ENCODE data around the gene HMGN1.

The HMGN1 gene

DNA sequence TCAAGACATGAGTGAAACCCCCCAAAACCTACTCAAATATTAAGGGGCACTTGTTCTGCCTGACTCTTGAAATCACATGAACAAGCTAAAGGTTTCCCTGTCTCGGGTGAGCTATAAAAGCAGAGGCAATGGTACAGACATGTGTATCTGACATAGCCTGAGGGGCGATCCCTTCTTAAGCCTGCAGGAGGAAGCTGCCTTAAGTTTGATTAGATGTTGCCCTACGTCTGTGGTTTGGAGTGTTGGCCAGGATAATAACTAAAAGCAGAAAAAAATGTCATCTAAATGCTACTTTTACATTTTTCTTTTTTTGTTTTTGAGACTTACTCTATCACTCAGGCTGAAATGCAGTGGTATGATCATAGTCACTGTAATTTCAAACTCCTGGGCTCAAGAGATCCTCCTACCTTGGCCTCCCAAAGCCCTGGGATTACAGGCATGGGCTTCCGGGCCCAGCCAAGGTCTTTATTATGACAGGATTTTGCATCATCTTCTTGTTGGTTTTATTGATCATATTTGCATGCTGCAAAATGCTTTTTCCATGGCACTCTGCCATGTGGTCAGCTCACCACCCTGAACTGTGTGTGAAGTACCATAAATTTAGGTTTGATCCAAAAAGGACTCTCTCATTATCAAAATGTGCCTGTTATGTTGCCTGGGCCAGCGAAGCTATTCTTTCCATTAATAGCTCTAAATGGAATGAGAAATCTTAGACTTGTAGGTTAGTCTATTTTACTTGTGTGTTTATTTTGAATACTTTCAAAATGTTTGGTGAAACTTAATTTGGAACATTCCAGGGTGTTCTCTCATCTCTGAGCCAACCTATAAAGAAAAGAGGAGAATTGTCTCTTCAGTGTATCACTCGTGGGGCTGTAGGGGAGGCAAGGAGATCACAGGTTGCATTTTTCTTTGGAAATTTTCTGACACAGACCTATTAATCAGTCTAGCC, 15.0 kb upstream of the HMGN1 start:
- TF ChIP-seq, protein P1, sequence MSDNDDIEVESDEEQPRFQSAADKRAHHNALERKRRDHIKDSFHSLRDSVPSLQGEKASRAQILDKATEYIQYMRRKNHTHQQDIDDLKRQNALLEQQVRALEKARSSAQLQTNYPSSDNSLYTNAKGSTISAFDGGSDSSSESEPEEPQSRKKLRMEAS (IDR thresholded peaks at IDR 0.05; ENCODE audit: low read depth, low read length) = no peak
- TF ChIP-seq MYC (IDR thresholded peaks at IDR 0.05; ENCODE audit: low read depth, low read length) (no peak), POLR2A (IDR thresholded peaks at IDR 0.05; ENCODE audit: extremely low read depth, insufficient read length) (no peak)
- TF ChIP-seq, protein P2, sequence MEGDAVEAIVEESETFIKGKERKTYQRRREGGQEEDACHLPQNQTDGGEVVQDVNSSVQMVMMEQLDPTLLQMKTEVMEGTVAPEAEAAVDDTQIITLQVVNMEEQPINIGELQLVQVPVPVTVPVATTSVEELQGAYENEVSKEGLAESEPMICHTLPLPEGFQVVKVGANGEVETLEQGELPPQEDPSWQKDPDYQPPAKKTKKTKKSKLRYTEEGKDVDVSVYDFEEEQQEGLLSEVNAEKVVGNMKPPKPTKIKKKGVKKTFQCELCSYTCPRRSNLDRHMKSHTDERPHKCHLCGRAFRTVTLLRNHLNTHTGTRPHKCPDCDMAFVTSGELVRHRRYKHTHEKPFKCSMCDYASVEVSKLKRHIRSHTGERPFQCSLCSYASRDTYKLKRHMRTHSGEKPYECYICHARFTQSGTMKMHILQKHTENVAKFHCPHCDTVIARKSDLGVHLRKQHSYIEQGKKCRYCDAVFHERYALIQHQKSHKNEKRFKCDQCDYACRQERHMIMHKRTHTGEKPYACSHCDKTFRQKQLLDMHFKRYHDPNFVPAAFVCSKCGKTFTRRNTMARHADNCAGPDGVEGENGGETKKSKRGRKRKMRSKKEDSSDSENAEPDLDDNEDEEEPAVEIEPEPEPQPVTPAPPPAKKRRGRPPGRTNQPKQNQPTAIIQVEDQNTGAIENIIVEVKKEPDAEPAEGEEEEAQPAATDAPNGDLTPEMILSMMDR (IDR thresholded peaks at IDR 0.05; ENCODE audit: low read depth, low read length) = no peak
- DNase-seq (ENCODE audit: low read depth) = peak; percentile 42
- H3K4me3 ChIP-seq (ENCODE audit: low read depth, low read length) = no peak overlapping the region

- no peak for DNase-seq (ENCODE audit: low read depth)
- H3K4me3 ChIP-seq (ENCODE audit: low read depth, low read length) = no peak overlapping the region
- TF ChIP-seq, protein P2 (IDR thresholded peaks at IDR 0.05; ENCODE audit: low read depth, low read length) = no peak
- TF ChIP-seq MYC (IDR thresholded peaks at IDR 0.05; ENCODE audit: low read depth, low read length) (no peak), POLR2A (IDR thresholded peaks at IDR 0.05; ENCODE audit: extremely low read depth, insufficient read length) (no peak)
- TF ChIP-seq, protein P1 (IDR thresholded peaks at IDR 0.05; ENCODE audit: low read depth, low read length) = no peak
Measured at GRCh38 chr21:39362733-39363132, 13.8 kb upstream of the HMGN1 start.

GRCh38 chr21:39359382-39359781, 10.5 kb upstream of the HMGN1 start:
- TF ChIP-seq POLR2A (IDR thresholded peaks at IDR 0.05; ENCODE audit: extremely low read depth, insufficient read length) (no peak), MYC (IDR thresholded peaks at IDR 0.05; ENCODE audit: low read depth, low read length) (no peak)
- TF ChIP-seq, protein P1 (IDR thresholded peaks at IDR 0.05; ENCODE audit: low read depth, low read length) = no peak
- TF ChIP-seq, protein P2 (IDR thresholded peaks at IDR 0.05; ENCODE audit: low read depth, low read length) = no peak
- DNase-seq (ENCODE audit: low read depth) = no peak

DNA sequence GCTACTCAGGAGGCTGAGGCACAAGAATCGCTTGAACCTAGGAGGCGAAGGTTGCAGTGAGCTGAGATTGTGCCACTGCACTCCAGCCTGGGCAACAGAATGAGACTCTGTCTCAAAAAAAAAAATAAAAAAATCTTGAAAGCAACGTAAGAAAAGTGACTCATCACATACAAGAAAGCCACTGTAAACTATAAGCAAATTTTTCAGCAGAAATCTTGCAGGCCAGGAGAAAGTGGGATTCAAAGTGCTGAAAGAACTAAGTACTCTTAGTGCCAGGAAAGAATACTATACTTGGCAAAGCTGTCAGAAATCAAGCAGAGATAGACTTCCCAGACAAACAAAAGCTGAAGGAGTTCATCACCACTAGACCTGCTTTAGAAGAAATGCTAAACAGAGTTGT, 4.4 kb upstream of the HMGN1 start:
- DNase-seq (ENCODE audit: low read depth) = no peak
- H3K4me3 ChIP-seq (ENCODE audit: low read depth, low read length) = no peak overlapping the region
- no peak for TF ChIP-seq MYC (IDR thresholded peaks at IDR 0.05; ENCODE audit: low read depth, low read length)
- TF ChIP-seq, protein P2 (IDR thresholded peaks at IDR 0.05; ENCODE audit: low read depth, low read length) = no peak
- no peak for TF ChIP-seq POLR2A (IDR thresholded peaks at IDR 0.05; ENCODE audit: extremely low read depth, insufficient read length)
- TF ChIP-seq, protein P1 (IDR thresholded peaks at IDR 0.05; ENCODE audit: low read depth, low read length) = no peak

More at GRCh38 chr21:39359382-39359781, 10.5 kb upstream of the HMGN1 start:
- H3K4me3 ChIP-seq (ENCODE audit: low read depth, low read length) = no peak overlapping the region

- TF ChIP-seq, protein P1 (IDR thresholded peaks at IDR 0.05; ENCODE audit: low read depth, low read length) = no peak
- TF ChIP-seq, protein P2 (IDR thresholded peaks at IDR 0.05; ENCODE audit: low read depth, low read length) = no peak
- TF ChIP-seq POLR2A (IDR thresholded peaks at IDR 0.05; ENCODE audit: extremely low read depth, insufficient read length) (no peak), MYC (IDR thresholded peaks at IDR 0.05; ENCODE audit: low read depth, low read length) (no peak)
- peak overlapping the region; percentile 92 for H3K4me3 ChIP-seq (ENCODE audit: low read depth, low read length)
- DNase-seq (ENCODE audit: low read depth) = peak; percentile 66
Measured at GRCh38 chr21:39350094-39351005, 1.5 kb upstream of the HMGN1 start.
